ENCODE data around the gene BOLL. TPM values are rescaled to one million over a fixed set of nuclear protein-coding genes. Genes with fewer than 3 reads are reported as not detected.

The BOLL gene
- total and polyA plus RNA-seq, 2 experiments from 2014 or later = 2.0 TPM; not detected in 1

DNA sequence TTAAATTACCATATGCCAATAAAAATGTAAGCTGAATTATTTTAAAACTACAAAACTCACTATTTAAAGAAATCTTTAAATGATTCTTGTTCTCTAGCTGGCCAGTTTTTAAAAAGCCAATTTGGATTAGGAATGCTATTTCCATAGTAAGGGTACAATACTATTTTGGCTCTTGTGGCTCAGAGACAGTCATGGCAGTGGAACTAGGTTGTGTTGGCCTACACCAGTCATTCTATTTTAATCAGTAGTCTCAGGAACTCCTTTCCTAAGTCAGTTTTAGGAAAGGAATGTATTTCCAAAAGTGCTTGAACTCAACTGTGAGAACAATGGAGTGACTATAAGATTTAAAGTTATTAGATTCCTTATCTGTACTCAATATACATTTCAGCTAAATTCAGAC lies 5.9 kb downstream of the BOLL start:
- H3K27ac Mint-ChIP-seq = no peak overlapping the region
- H3K9me2 ChIP-seq (ENCODE audit: insufficient read depth) = no peaks in the 10 kb centered on the region
- H3K27me3 ChIP-seq (ENCODE audit: insufficient read depth) = no peaks in the 10 kb centered on the region
- H3K27me3 Mint-ChIP-seq (ENCODE audit: insufficient read depth, low read depth, poor library complexity) = no peaks in the 10 kb centered on the region
- H3K4me3 Mint-ChIP-seq = no peak overlapping the region
- no peak overlapping the region for H3K4me2 ChIP-seq
- no peaks in the 10 kb centered on the region for H3K36me3 Mint-ChIP-seq (ENCODE audit: low read depth)
- H2AFZ ChIP-seq = no peak overlapping the region
- H3K9me3 Mint-ChIP-seq = peaks cover under 1% of the 10 kb centered on the region; the same call in 1 of the 3 replicates
- ATAC-seq (no peak), DNase-seq (ENCODE audit: low spot score) (no peak)
- H3F3A ChIP-seq (replicated peaks; ENCODE audit: low read depth) = no peaks in the 10 kb centered on the region
- H3K4me1 ChIP-seq (ENCODE audit: insufficient read depth) = no peaks in the 10 kb centered on the region
- no peak for TF ChIP-seq CREB1 (CRISPR knock-in tag; IDR thresholded peaks at IDR 0.05; ENCODE audit: low read depth)
- TF ChIP-seq ZNF114 (CRISPR knock-in tag; IDR thresholded peaks at IDR 0.05) = no peak
- TF ChIP-seq, protein P1, sequence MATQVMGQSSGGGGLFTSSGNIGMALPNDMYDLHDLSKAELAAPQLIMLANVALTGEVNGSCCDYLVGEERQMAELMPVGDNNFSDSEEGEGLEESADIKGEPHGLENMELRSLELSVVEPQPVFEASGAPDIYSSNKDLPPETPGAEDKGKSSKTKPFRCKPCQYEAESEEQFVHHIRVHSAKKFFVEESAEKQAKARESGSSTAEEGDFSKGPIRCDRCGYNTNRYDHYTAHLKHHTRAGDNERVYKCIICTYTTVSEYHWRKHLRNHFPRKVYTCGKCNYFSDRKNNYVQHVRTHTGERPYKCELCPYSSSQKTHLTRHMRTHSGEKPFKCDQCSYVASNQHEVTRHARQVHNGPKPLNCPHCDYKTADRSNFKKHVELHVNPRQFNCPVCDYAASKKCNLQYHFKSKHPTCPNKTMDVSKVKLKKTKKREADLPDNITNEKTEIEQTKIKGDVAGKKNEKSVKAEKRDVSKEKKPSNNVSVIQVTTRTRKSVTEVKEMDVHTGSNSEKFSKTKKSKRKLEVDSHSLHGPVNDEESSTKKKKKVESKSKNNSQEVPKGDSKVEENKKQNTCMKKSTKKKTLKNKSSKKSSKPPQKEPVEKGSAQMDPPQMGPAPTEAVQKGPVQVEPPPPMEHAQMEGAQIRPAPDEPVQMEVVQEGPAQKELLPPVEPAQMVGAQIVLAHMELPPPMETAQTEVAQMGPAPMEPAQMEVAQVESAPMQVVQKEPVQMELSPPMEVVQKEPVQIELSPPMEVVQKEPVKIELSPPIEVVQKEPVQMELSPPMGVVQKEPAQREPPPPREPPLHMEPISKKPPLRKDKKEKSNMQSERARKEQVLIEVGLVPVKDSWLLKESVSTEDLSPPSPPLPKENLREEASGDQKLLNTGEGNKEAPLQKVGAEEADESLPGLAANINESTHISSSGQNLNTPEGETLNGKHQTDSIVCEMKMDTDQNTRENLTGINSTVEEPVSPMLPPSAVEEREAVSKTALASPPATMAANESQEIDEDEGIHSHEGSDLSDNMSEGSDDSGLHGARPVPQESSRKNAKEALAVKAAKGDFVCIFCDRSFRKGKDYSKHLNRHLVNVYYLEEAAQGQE (IDR thresholded peaks at IDR 0.05; ENCODE audit: unreplicated experiment) = no peak
- TF ChIP-seq NANOG (IDR thresholded peaks at IDR 0.05; ENCODE audit: borderline replicate concordance) = no peak
- no peak for TF ChIP-seq ZNF462 (CRISPR knock-in tag; IDR thresholded peaks at IDR 0.05)
- no peaks in the 10 kb centered on the region for H3K4me1 Mint-ChIP-seq
- no peaks in the 10 kb centered on the region for H3K36me3 ChIP-seq (ENCODE audit: insufficient read depth)
- no peak overlapping the region for H3K4me3 ChIP-seq
- H4K20me1 ChIP-seq (replicated peaks; ENCODE audit: insufficient read depth) = no peaks in the 10 kb centered on the region
- H3K79me2 ChIP-seq (replicated peaks; ENCODE audit: insufficient read depth) = no peaks in the 10 kb centered on the region
- no peak overlapping the region for H3K27ac ChIP-seq (ENCODE audit: low read depth)
